GM18873 (cell line): Measurements from ENCODE around the gene MYO18B.

Experiments
- ATAC-seq: cut with Tn5 transposase; IDR thresholded peaks from one replicate; pipeline ENCODE4 v1.9.1; 2021; ENCODE audit warnings: mild to moderate bottlenecking, moderate library complexity, moderate number of reproducible peaks; ENCODE audit not compliant: unreplicated experiment, low FRiP score

Gene MYO18B

DNA sequence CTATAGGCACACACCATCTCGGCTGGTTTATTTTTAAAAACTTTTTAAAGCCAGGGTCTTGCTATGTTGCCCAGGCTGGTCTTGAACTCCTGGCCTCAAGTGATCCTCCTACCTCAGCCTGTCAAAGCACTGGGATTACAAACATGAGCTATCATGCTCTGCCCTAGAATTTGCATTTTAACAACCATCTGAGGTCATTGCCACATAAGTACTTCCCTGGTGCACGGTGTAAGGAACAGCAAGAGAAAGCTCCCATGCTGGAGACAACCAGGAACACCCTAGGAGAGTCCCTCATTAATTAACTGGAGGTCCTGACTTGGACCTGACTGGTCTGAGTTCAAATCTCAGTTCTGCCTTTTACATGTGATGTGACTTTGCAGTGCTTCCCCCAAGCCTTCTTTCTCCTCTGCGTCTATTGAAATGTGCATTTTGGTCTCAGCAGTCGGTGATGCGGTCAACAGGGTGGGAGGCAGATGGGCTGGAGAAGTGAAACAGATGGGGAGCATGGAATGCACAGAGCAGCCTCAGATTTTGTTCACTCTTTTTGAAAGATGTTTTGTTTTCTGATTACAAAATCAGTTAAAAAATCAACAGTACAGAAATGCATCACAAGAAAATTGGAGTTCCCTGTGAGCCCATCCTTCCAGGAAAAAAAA lies 146.5 kb downstream of the MYO18B start:
- ATAC-seq = no peak

DNA sequence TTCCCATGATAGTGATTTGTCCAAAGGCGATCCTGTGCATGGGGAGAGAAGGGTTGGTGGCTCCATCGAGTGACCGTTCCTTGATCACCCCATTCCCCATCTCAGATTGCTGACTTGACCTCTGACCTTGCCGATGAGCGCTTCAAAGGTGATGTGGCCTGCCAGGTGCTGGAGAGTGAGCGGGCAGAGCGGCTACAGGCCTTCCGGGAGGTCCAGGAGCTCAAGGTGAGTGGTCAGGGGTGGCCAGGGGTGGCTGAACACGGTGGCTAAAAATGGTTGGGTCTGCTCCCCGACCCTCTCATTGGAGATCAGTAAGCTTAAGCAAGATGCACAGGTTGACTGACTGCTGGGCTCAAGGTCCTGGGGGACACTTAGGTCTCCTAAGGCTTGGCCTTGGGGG lies 148.7 kb downstream of the MYO18B start:
- ATAC-seq = no peak

DNA sequence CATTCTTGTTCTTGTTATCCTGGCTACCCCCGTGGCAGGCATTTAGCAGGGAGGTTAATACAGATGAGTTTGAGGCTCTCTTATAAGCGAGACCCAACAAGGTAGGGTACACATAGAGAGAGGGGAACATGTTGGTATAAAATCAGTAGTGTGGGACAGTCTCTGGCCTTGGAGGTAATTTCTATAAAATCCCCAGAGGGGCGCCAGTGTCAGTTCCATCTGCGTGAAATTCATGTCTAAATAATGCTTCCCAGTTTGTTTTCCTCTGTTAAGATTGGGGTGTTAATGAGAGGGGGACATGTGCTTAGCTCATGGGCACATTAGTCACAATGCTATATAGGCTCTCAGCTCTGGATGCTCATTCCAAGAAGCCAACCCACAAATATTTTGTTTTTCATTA lies 150.7 kb downstream of the MYO18B start:
- ATAC-seq = no peak

DNA sequence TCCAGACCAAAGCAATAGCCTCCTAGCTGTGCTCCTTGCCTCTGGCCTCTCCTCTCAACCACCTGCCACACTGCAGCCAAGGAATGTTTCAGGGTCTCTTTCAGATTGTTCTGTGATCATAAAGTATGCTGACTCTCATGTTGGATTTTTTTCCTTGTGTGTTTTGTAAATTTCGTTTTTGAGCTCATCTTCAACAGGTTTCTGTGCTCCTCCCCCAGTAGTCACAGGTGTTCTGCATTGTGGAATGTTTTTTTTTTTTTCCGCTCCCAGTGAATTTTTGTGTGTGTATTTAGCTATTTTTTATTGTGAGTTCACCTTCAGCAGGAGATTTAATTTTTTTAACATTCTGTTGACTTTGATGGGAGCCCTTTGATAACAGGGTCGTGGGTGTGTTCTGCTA lies 153.7 kb downstream of the MYO18B start:
- no peak for ATAC-seq

DNA sequence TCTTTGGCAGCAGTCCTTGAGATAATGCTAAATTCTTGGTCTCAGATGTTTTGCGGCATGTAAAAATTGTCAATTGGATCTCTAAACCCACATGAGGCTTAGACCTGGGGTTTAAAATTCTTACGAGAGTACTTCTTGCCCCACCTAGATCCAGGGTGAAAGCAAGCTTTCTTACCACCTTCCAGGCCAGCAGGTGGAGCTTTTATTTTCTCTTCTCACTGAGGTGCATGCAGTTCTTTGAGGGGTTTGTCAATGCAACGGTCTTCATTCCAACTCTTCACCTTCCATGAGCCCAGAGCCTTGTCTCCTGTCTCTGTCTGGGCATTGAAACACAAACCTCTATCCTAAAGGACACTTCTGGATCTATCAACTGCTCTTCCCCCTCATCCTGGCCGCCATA lies 154.1 kb downstream of the MYO18B start:
- ATAC-seq = no peak

DNA sequence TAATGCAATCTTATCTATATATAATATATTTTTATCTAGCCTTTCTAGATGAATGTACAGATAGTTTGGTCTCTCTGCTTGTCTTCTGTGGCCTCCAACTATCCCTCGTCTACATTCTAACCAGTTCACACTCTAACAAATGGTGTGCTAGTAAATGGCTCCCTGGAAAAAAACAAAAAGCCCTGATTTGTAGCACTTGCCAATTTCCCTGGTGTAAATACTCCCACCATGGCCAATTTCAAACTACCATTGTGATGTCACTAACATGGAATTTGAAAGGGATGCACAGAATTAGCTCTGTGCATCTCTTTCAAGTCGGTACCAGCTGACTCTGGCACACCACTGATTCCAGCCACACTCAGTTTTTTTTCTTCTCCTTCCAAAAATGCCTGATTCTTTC lies 154.6 kb downstream of the MYO18B start:
- no peak for ATAC-seq

DNA sequence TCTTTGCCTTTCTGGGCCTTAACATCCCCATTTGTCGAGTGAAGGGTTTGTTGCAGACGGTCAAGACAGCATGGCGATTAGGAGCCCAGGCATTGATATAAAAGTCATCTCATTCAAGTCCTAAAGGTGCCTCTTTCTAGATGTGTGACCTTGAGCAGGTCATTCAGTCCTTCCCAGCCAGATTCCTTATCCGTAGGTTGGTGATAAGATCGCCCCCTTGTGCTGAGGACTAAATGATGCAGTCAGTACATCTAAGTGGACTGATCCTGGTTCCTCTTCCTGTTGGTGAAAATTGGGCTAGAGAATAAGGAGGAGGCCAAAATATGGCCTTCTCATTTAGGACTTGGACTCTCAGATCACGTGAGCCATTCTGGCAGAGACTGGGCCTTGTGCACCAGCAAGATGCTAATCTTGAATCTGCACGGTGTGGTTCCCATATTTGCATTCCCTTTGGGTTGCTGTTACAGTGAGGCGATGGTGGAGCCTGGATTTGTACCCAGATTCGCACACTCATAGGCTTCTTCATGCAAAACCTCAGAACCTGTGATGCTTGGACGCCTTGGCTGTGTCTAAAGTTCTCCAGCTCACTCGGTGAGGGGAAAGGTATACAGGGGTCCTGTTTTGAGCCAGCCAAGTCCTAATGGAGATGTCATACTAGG lies 156.8 kb downstream of the MYO18B start:
- ATAC-seq = no peak

DNA sequence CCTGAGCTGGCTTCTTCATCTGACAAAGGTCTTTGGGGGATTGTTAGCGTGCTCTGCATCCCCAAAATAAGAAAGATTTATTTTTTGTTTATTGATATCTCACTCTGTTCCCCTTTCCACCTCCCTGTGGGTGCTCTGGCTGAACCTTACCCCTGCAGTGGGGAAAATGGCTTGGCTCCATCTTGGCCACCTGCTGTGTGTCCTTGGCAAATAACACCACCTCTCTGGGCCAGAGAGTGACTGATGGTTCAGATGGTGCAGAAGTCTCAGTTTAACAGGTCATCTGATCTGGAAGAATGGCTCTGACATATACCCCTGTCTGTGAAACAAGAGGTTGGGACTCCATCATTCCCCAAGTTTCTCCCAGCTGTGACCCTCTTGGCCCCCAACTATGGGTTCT lies 157.6 kb downstream of the MYO18B start:
- no peak for ATAC-seq

DNA sequence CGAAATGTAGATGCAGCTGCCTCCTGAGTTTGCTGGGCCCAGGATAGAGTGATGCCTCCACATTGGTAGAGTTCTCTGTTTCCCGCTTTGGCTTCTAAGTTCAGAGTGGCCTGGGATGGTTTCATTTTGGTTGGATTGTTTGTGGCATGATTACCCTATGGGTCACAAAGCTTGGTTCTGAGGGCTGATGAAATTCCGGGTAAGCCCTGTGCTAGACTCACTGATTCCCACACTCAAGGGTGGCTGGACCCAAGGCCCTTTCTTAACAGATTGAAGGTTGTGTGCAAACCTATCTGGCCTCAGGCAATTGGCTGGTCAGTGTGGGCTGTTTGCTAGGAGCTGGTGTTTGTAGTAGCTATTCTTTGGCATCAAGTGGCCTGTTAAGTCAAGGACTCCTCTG lies 158.4 kb downstream of the MYO18B start:
- no peak for ATAC-seq

DNA sequence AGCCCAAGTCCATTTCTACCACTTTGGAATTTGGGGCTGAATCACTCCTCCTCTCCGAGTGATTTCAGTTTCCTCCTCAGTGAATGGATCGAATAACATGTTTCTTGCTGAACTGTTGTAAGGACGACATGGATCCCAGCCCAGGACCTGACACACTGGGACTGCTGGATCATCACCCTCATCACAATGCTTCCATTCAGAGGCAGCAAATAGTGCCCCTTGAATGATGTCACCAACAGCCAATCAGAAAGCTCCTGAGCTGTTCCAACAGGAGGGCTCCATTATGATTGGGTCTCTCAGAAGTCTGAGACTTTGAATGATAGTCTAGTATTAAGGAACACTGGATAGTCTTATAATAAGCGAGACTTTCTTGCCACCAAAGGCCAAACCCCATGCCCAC lies 158.9 kb downstream of the MYO18B start:
- ATAC-seq = no peak

DNA sequence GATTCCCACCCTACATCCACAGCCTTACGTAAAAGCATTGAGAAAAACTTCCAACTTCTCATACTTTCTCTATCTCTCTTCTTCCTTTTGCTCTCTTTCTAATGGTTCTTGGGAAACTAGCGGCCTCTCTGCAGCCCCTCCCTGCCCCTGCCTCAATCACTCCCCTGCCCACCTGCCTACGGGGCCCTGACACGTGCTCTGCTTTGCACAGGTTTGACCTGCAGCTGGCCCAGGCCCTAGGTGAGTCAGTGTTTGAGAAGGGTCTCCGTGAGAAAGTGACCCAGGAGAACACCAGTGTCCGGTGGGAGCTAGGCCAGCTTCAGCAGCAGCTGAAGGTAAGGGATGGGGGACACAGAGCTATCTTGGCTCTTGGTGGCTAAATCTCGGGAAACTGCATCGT lies 160.4 kb downstream of the MYO18B start:
- no peak for ATAC-seq

DNA sequence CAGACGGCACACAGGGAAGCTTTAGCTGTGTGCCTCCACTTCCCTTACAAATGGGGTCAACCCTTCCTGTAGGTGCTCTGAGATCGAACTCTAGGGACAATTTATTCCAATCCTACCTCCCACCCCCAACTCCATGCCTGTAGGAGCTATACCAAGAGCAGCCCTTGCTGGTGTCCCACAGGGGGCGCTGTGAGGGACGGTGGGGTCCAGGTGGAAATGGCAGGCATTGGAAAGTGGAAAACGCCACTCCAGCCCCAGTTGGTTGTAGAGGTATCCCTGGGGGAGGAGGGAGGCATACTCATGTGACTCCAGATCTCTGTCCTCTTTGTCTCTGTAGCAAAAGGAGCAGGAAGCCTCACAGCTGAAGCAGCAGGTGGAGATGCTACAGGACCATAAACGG lies 161.3 kb downstream of the MYO18B start:
- no peak for ATAC-seq

DNA sequence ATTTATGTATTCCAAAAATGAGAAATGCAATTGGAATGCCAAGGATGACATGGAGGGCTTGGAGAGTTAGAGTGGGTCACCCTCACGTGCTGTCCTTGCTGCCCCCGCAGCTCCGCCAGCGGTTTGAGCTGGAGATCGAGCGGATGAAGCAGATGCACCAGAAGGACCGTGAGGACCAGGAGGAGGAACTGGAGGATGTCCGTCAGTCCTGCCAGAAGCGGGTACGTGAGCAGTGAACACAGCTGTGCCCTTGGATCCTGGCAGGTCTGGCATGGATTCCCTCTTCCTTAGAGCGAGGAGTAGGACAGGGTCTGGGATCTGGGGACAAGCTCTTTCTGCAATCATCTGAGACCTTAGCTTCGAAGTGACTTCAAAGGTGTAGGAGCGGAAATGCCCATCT lies 166.2 kb downstream of the MYO18B start:
- no peak for ATAC-seq

DNA sequence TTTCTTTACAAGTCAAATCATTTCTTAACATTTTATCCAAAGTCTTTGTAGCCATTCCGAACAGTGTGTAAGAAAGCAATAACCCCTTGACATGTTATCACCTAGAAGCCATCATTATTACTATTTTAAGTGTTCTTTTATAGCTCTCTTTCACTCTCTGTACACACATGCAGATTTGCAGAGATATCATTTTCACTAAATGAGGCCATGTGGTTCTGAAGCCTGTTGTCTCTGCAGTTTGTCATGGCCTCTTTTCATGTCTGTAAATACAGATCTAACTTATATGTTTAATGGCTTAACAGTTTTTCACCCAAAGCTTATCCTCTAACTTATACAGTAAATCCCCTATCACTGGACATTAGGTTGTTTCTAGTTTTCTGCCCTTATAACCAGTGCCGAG lies 166.8 kb downstream of the MYO18B start:
- ATAC-seq = no peak

DNA sequence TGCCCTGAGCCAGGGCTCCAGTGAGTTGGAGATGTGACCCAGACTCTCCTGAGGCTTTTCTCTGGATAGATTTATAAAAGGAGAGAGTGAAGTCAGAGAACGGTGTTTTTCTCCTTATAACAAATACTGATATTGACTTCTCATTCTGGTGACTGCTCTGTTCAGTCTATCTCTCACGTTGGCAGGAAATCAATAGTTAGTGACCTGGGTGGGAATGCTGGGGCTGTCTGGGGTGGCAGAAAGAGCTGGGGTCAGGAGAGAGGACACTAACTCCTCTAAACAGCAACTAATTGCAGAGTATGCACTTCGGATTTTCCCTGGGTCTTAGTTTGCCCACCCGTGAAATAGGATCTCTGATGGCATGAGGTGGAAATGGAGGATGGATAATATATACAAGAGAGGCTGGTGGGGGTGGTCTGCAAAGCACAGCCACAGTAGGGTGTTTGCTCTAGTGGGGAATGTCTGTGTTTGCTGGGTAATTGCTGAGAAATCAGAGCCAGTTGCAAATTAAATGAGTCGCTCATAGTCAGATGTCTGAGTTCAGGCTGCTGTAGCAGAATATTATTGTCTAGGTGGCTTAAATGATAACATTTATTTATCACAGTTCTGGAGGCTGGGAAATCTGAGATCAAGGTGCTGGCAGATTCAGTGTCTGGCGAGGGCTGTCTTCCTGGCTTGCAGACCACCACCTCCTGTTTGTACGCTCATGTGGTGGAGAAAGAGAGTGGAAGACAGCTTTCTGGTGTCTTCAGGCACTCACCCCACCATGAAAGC lies 167.8 kb downstream of the MYO18B start:
- no peak for ATAC-seq

DNA sequence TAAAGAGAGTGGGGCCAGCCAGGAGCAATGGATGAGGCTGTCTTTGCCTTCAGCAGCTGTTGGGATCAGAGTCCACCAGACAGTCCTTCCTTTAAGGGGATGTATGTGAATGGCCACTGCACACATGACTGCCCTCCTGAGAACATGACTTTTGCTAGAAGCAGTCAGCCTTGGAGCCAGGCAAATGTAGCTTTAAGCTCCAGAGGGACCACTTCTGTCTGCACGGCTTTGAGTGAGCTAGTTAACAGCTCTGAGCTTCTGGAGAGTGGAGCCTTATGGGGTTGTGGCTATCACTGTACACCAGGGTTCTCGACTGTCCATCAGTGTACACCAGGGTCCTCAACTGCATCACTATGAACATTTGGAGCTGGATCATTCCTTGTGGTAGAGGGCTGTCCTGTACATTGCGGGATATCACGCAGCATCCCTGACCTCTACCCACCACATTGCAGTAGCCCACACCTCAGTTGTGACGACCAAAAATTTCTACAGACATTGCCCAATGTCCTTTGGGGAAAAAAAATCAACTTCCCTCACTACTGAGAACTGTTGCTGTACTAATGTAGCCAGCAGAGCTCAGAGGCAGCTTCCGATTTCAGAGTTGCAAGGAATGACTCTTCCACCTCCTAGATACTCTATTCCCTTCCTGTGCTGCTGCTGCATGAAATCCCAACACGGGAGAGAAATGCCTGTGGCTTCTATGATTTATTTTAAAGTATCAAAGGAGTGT lies 169.4 kb downstream of the MYO18B start:
- ATAC-seq = no peak

DNA sequence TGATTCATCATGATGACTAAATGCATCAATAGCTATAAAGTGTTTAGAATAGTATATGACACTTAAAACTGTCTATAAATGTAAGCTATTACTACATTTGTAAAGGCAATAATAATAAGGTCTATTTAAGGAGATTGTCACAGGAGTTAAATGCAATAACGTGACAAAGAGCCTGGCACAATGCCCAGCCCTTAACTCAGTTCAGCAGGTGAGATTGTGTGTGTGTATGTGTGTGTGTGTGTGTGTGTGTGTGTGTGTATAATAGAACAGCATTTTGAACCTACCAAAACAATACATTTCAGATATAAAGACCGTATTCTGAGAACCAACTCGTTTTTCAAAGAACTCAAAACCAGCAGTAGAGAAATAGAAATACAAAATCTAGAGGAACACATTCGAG lies 177.5 kb downstream of the MYO18B start:
- no peak for ATAC-seq

DNA sequence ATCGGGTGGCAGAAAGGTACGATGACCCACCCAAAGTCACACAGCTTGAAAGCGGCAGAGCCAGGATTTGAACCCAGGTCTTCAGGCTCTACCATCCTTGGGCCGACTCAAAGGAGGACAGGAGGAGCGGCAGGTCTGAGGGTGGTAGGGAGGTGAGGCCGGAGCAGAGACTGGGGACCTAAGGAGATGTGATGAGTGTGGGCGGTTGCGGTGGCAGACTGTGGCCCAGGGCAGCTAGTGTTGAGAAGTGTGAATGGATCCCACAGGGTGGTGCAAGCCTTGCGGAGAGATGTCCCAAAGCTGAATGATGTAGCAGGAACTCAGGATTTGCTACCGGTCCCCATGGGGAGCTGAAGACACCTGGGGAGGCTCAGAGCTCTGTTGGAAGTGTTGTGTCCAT lies 180.2 kb downstream of the MYO18B start:
- no peak for ATAC-seq

DNA sequence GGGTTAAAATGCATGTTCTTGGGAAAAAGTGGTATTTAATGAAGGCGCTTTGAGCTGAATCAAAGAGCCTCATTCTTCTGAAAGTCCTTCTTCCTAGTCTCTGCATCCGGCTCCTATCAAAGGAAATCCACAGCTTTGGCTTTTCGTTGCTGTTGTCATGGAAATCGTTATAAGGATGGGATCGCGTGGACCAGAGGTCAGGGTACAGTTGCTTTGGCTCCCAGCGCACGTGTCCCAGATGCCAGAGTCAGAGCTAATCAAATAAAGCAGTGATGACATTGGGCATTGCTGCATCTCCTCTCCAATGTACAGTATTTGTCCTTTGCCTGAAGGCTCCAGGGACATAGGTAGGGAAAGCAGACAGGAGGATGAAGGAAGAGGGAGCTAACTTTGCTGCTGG lies 181.9 kb downstream of the MYO18B start:
- ATAC-seq = no peak

DNA sequence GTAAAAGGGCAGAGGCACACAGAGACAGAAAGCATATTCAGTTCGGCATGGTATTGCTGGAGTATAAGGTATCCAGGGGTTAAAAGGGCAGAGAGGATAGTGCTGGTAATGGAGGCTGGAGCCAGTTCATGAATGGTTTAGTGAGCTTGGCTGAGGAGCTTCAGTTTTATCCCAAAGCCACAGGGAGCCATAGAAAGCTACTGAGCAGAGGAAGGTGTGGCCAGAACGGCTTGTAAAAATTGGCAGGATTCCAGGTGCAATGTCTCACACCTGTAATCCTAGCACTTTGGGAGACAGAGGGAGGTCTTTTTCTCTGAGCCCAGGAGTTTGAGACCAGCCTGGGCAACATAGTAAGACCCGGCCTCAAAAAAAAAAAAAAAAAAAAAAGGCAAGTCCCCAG lies 186.1 kb downstream of the MYO18B start:
- no peak for ATAC-seq

DNA sequence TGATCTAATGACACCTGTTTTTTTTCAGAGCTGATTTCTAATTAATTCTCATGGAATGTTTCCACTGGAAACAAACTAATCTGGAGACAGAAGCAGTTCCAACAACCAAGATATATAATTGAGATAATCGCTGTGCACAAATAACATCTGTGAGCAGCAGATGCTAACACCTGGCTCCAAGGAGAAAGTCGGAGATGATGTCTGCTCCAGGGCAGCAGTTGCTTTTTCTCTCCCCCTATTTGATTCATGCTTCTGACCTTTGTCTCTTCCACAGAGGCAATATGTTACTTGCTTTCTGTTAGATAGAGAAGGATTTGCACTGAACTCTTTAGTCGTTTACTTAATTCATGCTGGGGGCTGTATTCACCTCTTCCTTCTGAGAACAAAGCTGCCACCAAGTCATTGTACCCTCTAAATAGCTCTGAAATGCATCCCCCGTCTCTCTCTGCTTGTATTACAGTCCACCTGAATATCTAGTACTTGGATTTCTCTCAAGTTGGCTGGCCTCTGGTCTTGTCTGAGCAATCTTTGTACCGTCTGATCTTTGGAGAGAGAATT lies 187.4 kb downstream of the MYO18B start:
- no peak for ATAC-seq
